Fibroblast of skin of back (primary cell): Measurements from ENCODE around the gene BCAS1. TPM values are rescaled to one million over a fixed set of nuclear protein-coding genes. Genes with fewer than 3 reads are reported as not detected.

Source experiments
- DNase-seq: peaks from one replicate; pipeline ENCODE4 v3.0.0-alpha.2; 2013
- polyA plus RNA-seq, 2 experiments: library from polyadenylated mRNA; unstranded; fragments of 120-200 nt; gene quantifications; one replicate each; pipeline ENCODE4 v1.2.1, GENCODE V29; 2013; ENCODE audit not compliant: insufficient read length in 2 of 2

Gene BCAS1
- polyA plus RNA-seq (2013, experiment 1 of 2; ENCODE audit: insufficient read length) = 0.05 TPM
- 0.04 TPM for polyA plus RNA-seq (2013, experiment 2 of 2; ENCODE audit: insufficient read length)

- DNase-seq = no peak
These were observed at the start of gene BCAS1 for GRCh38 chr20:54070187-54070987. Gene BCAS1 (minus strand): TSS chr20:54070594. CDS start chr20:54058718, 11,876 bp downstream.

- no peak for DNase-seq
These were observed 49.4 kb upstream of the BCAS1 start for GRCh38 chr20:54119744-54120143.

- no peak for DNase-seq
These were observed 48.0 kb upstream of the BCAS1 start for GRCh38 chr20:54118220-54119001.

- DNase-seq = no peak
These were observed 46.3 kb upstream of the BCAS1 start for GRCh38 chr20:54116550-54117235.

GRCh38 chr20:54115172-54115854, 44.9 kb upstream of the BCAS1 start:
- DNase-seq = no peak

GRCh38 chr20:54114109-54114508, 43.7 kb upstream of the BCAS1 start:
- DNase-seq = no peak

GRCh38 chr20:54113566-54113965, 43.2 kb upstream of the BCAS1 start:
- DNase-seq = no peak

GRCh38 chr20:54112221-54112884, 42.0 kb upstream of the BCAS1 start:
- DNase-seq = no peak

GRCh38 chr20:54111460-54111859, 41.1 kb upstream of the BCAS1 start:
- no peak for DNase-seq

GRCh38 chr20:54110457-54110856, 40.1 kb upstream of the BCAS1 start:
- no peak for DNase-seq

GRCh38 chr20:54110041-54110440, 39.6 kb upstream of the BCAS1 start:
- DNase-seq = no peak

GRCh38 chr20:54108817-54109216, 38.4 kb upstream of the BCAS1 start:
- DNase-seq = no peak

GRCh38 chr20:54108326-54108642, 37.9 kb upstream of the BCAS1 start:
- no peak for DNase-seq

- DNase-seq = no peak
These were observed 37.4 kb upstream of the BCAS1 start for GRCh38 chr20:54107600-54108325.

GRCh38 chr20:54107181-54107580, 36.8 kb upstream of the BCAS1 start:
- DNase-seq = no peak

GRCh38 chr20:54106162-54106561, 35.8 kb upstream of the BCAS1 start:
- DNase-seq = no peak

GRCh38 chr20:54105653-54106052, 35.3 kb upstream of the BCAS1 start:
- no peak for DNase-seq

- DNase-seq = no peak
These were observed 34.4 kb upstream of the BCAS1 start for GRCh38 chr20:54104781-54105180.

- no peak for DNase-seq
These were observed 33.6 kb upstream of the BCAS1 start for GRCh38 chr20:54103762-54104600.

- DNase-seq = peak; percentile 58
These were observed 32.8 kb upstream of the BCAS1 start for GRCh38 chr20:54103067-54103761.
